WERI-Rb-1 (cell line): ENCODE measurements around the gene SFTPB.
"Not testable (repeated sequence)": the region's sequence is repeated elsewhere in the genome, so short reads cannot be mapped to it uniquely, and the experiment has no call there.

Source experiments
- DNase-seq: peaks from one replicate; pipeline ENCODE4 v3.0.0-alpha.2; 2020
- H3K27ac ChIP-seq: fragments of 250-450 bp; sonication (Bioruptor Pico); 2 replicates; pipeline ENCODE4 v1.5.1; 2020; ENCODE audit warnings: mild to moderate bottlenecking, moderate library complexity
- H3K27me3 ChIP-seq: fragments of 250-450 bp; sonication (Bioruptor Pico); 2 replicates; pipeline ENCODE4 v1.5.1; 2021; ENCODE audit warnings: mild to moderate bottlenecking, low read depth, moderate library complexity; ENCODE audit not compliant: insufficient read depth, severe bottlenecking
- H3K36me3 ChIP-seq: fragments of 250-450 bp; sonication (Bioruptor Pico); 2 replicates; pipeline ENCODE4 v1.5.1; 2020; ENCODE audit warnings: mild to moderate bottlenecking, moderate library complexity
- H3K4me3 ChIP-seq: 2 replicates; pipeline ENCODE4 v1.5.1; 2011; ENCODE audit warnings: low read depth, mild to moderate bottlenecking, control low read depth, low read length
- H3K9me3 ChIP-seq: fragments of 250-450 bp; sonication (Bioruptor Pico); 2 replicates; pipeline ENCODE4 v1.5.1; 2021; ENCODE audit warnings: mild to moderate bottlenecking, moderate library complexity; ENCODE audit not compliant: severe bottlenecking
- TF ChIP-seq, protein P1 (sequence below): IDR thresholded peaks from 2 replicates; pipeline ENCODE4 v1.5.1; 2011; ENCODE audit warnings: low read depth, mild to moderate bottlenecking, control low read depth, inconsistent platforms, low read length

Gene SFTPB

GRCh38 chr2:85661139-85661858 lies 6.7 kb downstream of the SFTPB start:
- DNase-seq = no peak
- TF ChIP-seq, protein P1, sequence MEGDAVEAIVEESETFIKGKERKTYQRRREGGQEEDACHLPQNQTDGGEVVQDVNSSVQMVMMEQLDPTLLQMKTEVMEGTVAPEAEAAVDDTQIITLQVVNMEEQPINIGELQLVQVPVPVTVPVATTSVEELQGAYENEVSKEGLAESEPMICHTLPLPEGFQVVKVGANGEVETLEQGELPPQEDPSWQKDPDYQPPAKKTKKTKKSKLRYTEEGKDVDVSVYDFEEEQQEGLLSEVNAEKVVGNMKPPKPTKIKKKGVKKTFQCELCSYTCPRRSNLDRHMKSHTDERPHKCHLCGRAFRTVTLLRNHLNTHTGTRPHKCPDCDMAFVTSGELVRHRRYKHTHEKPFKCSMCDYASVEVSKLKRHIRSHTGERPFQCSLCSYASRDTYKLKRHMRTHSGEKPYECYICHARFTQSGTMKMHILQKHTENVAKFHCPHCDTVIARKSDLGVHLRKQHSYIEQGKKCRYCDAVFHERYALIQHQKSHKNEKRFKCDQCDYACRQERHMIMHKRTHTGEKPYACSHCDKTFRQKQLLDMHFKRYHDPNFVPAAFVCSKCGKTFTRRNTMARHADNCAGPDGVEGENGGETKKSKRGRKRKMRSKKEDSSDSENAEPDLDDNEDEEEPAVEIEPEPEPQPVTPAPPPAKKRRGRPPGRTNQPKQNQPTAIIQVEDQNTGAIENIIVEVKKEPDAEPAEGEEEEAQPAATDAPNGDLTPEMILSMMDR = no peak

DNA sequence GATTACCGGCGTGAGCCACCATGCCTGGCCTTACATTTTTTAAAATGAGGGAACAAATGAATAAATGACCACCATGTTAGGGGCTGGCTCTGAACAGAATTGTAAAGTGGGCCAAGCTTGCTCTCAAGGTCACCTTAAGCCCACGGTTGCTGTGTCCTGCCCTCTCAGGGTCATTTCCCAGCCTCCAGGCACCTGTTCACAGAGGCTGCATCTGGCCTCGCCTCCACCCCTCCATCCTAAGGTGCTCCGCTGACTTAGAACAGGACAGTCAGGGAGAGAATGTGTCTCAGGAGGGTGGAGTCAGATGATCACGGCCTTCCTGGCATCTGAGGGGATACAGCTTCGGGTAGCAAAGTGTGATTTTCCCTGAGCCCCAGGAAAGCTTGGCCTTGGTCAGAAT lies 7.3 kb downstream of the SFTPB start:
- TF ChIP-seq, protein P1 = no peak
- Histone ChIP-seq H3K36me3 (peaks cover 3% of the 10 kb centered on the region), H3K27ac (no peak overlapping the region), H3K9me3 (no peaks in the 10 kb centered on the region), H3K4me3 (no peak overlapping the region), H3K27me3 (no peaks in the 10 kb centered on the region)
- no peak for DNase-seq

More at GRCh38 chr2:85661139-85661858, 6.7 kb downstream of the SFTPB start:
- H3K36me3 ChIP-seq = no peaks in the 10 kb centered on the region; the same call in none of the 2 replicates
- H3K27me3 ChIP-seq = no peaks in the 10 kb centered on the region
- H3K27ac ChIP-seq = no peak overlapping the region
- no peaks in the 10 kb centered on the region for H3K9me3 ChIP-seq
- H3K4me3 ChIP-seq = no peak overlapping the region

DNA sequence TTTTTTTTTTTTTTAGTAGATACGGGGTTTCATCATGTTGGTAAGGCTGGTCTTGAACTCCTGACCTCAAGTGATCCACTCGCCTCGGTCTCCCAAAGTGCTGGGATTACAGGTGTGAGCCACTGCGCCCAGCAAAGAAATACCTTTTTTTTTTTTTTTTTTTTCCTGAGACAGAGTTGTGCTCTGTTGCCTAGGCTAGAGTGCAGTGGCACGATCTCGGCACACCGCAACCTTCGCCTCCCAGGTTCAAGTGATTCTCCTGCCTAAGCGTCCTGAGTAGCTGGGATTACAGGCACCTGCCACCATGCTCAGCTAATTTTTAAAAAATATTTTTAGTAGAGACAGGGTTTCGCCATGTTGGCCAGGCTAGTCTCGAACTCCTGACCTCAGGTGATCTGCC lies 7.7 kb downstream of the SFTPB start:
- not testable (repeated sequence) for H3K27me3 ChIP-seq, H3K9me3 ChIP-seq, DNase-seq, H3K4me3 ChIP-seq, H3K36me3 ChIP-seq, H3K27ac ChIP-seq

DNA sequence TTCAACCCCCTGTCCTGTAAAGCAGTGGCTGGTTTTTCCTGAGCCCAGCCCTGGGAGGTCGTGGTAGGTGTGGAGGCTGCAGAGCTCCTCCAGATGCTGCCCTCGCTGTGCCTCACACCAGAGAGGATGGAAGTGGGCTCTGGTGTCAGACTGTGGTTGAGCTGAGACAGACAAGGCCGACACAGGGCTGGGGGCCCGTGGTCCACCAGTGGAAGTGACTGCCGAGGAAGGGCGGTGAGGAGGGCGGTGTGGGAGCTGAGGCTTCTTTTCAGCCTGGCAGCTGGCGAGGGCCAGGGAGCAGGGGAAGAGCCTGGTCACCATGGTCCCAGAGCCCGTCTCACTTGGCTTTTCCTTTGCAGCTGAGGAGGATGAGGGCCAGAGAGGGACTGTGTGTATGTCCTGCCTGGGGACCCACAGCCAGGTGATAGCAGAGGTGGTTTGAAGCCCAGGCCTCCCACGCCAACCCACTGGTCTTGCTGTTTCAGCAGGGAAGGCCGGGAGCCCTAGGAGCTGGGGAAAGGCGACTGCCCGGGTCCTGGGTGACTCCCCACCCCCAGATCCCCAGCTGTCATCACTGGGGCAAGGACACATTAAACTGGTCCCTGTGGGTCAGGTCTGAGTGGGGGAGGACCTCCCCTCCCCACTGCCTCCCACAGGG lies 8.5 kb downstream of the SFTPB start:
- Histone ChIP-seq H3K27ac (no peak overlapping the region), H3K27me3 (no peaks in the 10 kb centered on the region), H3K9me3 (no peaks in the 10 kb centered on the region), H3K36me3 (peaks cover 4% of the 10 kb centered on the region), H3K4me3 (no peak overlapping the region)
- TF ChIP-seq, protein P1 = no peak
- no peak for DNase-seq

DNA sequence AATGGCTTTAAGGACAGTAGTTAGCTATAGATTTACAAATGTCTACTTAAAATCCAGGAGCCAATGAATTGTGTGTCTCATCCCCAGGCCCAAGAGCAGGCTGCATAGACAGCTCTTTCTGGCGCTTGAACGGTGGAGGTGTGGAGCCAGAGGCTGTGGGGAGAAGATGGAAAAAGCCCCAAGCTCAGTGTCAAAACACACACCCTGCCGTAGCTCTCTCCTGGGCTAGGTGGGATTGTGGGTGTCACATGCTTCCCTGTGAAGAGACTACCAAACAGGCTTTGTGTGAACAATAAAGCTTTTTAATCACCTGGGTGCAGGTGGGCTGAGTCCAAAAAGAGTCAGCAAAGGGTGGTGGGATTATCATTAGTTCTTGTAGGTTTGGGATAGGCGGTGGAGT lies 10.6 kb downstream of the SFTPB start:
- peaks cover 12% of the 10 kb centered on the region for H3K36me3 ChIP-seq
- not testable (repeated sequence) for H3K9me3 ChIP-seq, H3K27me3 ChIP-seq, DNase-seq, H3K27ac ChIP-seq, H3K4me3 ChIP-seq

- H3K27ac ChIP-seq = no peak overlapping the region
Measured at GRCh38 chr2:85656468-85656867, 11.5 kb downstream of the SFTPB start.

More at GRCh38 chr2:85656468-85656867, 11.5 kb downstream of the SFTPB start:
- DNase-seq = no peak
- TF ChIP-seq, protein P1 = no peak
- H3K9me3 ChIP-seq = no peaks in the 10 kb centered on the region
- H3K4me3 ChIP-seq = no peak overlapping the region
- H3K36me3 ChIP-seq = peaks cover 21% of the 10 kb centered on the region
- H3K27me3 ChIP-seq = no peaks in the 10 kb centered on the region
